LHCN-M2 (cell line): Measurements from ENCODE around the gene SULT1C3. TPM values are rescaled to one million over a fixed set of nuclear protein-coding genes. Genes with fewer than 3 reads are reported as not detected.

ENCODE experiments used
- DNase-seq: peaks from one replicate; pipeline ENCODE4 v3.0.0-alpha.2; 2012; ENCODE audit warnings: low read depth
- polyA plus RNA-seq: library from polyadenylated mRNA; unstranded; fragments of >200 nt; gene quantifications from one replicate; pipeline ENCODE4 v1.2.1, GENCODE V29; 2012; ENCODE audit warnings: missing spikeins
- total RNA-seq: library from RNA; depleted of rRNA; stranded (reverse); fragments of >200 nt; gene quantifications from 2 replicates; pipeline ENCODE4 v1.2.3, GENCODE V29; 2014; rRNA removed

SULT1C3 gene
- total RNA-seq, result not detected in 2 replicates
- not detected for polyA plus RNA-seq

GRCh38 chr2:108239786-108240185 is at the start of gene SULT1C3:
Gene SULT1C3 (plus strand): TSS chr2:108239968. CDS start chr2:108247195, 7,227 bp downstream.
- no peak for DNase-seq

DNA sequence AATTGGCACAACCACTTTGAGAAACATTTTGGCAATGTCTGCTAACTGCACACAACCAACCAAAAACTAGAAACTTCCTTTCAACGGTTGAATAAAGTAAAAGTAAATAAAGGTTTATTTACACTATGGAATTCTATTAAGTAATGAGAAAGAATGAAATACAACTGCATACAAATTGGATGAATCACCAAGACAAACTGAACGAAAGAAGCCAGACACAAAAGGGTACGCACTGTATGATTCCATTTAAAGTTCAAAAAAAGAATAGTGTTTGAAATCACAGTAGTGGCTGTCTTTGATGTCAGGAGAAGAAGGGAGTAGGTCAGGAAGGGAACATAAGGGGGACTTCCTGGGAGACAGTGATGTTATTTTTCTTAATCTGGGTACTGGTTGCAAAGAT is 46.5 kb upstream of the SULT1C3 start:
- peak; percentile 13 for DNase-seq

- DNase-seq, result no peak
Observed at GRCh38 chr2:108194409-108195132, 45.2 kb upstream of the SULT1C3 start.

DNA sequence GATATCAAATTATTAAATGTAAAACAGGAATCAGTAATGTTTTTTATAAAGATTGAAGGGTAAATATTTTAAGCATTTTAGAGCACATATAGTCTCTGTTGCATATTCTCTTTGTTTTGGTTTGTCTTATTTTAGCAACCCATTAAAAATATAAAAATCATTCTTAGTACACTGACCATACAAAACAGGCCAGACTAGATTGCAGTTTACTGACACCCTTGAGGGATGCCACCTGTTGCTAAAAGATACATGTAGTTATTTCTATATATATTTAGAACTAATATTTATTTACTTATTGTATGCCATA is 44.7 kb upstream of the SULT1C3 start:
- no peak for DNase-seq

DNA sequence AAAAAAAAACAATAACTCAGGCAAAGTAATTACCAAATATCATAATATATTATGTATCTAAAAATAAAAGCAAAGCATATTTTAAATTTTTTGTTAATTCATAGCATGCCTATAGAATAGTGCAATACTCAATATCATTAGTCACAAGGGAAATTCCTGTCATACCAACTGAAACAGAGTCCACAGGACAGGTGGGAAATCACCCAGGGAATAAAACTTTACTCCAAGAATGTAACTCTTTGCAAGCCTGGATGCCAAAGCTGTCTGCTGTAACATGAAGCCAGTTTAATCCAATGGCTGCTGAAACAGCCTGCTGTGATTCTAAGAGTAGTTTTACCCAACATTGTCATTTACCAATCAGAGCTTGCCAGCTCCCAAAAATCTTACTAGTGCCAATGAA is 40.0 kb upstream of the SULT1C3 start:
- DNase-seq, result peak; percentile 52

DNA sequence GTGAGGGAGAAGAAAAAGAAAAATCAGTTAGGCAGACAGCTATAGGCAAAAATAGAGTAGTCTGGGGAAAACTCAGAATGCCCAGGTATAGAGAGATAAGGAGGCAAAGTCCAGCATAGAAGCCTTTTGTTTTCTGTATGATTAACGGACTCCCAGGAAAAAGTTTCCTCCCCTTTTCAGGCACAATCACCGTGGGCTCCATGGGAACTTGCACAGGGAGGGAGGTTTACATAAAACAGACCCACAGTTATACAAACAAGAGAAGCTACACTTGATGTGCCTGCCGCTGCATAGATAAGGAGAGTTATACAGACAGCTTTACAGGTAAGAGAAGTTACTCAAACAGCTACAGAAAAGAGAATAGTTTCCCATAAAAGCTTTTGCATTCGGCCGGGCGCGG is 39.2 kb upstream of the SULT1C3 start:
- DNase-seq, result no peak

GRCh38 chr2:108212671-108213070 is 27.1 kb upstream of the SULT1C3 start:
- DNase-seq, result no peak

GRCh38 chr2:108215794-108216211 is 24.0 kb upstream of the SULT1C3 start:
- DNase-seq, result peak; percentile 67

- no peak for DNase-seq
Observed at GRCh38 chr2:108217211-108217610, 22.6 kb upstream of the SULT1C3 start.

DNA sequence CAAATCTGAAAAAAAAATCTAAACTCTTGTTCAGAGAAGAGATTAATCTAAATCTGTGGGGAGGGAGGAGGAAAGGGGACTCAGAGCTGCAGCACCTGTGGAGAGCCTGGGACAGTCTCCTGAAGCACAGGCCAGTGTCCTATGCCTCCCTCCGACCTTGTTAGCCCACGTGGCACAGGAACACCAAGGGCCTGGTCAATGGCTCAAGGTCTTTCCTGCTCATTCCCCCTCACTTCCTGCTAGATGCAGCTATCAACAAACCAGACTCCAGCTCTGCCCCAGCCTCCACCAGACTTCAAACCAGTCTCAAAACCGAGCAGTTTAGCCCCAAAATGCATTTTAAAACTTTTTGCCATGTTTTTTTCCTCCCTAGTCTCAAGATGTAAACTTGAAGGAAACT is 20.1 kb upstream of the SULT1C3 start:
- no peak for DNase-seq

- DNase-seq, result peak; percentile 77
Observed at GRCh38 chr2:108220191-108220590, 19.6 kb upstream of the SULT1C3 start.

GRCh38 chr2:108220942-108221541 is 18.7 kb upstream of the SULT1C3 start:
- DNase-seq, result no peak

- no peak for DNase-seq
Observed at GRCh38 chr2:108222261-108222660, 17.5 kb upstream of the SULT1C3 start.

DNA sequence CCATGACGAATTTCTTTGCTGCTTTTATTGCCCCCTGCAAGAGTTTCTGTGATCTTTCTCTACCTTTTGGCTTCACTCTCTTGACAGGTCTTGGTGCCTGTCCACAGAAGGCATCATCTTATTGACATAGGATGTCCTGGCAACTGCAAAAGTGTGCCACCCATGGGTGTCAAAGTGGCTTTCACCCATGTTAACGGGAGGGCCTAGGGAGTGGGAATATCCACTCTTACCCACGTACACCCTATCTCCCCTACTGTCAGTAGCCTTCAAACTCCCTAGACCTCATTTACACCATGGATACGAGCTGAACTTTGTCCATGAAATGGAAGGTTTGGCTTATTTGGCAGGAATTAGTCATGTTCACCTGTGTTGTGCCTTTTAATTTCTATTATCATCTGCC is 16.2 kb upstream of the SULT1C3 start:
- no peak for DNase-seq

- DNase-seq, result no peak
Observed at GRCh38 chr2:108224022-108224421, 15.7 kb upstream of the SULT1C3 start.

DNA sequence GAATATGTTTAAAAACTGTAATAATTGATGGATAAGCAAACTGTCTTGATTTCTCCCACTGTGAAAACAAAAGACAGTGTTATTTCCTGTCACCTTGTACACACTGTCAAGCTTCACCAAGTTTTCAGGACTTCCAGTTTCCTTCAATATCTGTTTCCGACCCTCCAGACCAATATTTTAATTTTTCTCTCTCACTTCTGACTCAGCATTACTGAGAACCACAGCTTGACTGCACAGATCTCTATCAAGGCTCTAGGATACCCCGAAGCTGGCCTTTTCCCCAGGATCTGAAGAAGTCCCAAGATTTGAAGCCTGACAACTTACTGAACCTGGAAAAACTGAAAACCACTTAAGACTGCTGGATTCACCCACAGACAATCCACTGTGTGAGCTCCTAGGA is 13.2 kb upstream of the SULT1C3 start:
- DNase-seq, result no peak

- no peak for DNase-seq
Observed at GRCh38 chr2:108228006-108228405, 11.8 kb upstream of the SULT1C3 start.

DNA sequence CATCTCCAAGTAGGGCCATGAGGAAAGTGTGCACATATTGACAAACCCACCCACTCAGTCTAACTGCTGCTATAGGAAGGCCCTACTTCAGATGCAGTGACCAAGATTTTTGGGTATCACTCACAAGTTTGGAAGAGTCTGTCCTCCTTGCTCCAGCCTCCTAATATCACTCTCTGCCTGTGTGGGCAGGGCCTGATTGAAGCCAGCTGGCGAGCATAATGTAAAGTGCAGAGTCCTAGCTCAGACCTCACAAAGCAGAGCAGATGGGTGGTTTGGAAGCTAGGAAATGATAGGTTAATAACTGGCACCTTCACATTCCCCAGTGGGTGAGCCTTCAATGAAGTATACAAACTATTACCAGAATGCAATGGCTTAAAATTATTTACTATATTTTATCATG is 11.2 kb upstream of the SULT1C3 start:
- no peak for DNase-seq

DNA sequence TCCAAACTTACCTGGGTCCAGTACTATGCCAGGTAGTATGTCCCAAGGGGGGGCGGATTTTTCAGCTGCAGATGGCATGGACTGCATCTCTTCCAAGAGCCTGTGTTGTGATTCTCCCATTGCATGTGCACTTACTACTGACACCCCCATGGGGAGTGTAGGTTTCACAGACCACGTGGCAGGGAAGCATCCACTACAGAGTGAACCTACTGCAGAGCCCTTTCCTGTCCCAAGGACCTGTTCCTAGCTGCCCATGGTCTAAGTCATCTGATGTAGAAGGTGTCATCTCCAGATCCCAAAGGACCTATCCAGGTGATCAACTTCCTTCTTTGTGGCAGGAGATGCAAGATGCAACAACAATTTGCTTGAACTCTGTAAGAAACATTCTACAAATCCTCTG is 9.9 kb upstream of the SULT1C3 start:
- no peak for DNase-seq

GRCh38 chr2:108235577-108235976 is 4.2 kb upstream of the SULT1C3 start:
- no peak for DNase-seq

DNA sequence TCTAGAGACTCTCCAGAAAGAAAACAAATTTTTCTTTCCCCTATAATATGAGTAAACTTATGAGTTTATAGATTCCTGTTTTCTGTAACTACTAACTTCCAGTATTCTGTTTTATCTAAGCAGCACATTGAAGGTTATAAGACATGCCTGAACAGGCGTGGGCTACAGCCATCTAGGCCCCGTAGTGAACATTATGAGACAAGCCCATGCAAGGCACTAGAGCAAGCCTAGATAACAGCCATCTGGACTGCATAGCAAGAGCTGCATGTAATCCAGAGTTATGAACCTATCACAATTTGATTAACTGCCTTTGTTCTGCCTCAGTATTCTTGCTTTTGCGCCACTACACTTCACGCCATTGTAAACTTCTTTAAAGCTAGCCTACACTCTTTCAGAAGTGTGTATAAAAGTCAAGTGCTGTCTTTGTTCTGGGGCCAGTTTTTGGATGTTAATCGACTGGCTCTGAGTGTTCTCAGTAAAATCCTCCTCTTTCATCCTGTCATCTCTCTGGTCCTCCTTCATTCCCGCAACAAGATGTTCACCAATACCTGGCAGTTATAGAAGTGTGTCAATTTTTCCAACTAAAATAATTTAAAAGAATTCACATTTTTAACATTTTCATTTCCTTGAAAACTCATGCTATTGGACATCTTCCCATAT is 3.0 kb upstream of the SULT1C3 start:
- no peak for DNase-seq

DNA sequence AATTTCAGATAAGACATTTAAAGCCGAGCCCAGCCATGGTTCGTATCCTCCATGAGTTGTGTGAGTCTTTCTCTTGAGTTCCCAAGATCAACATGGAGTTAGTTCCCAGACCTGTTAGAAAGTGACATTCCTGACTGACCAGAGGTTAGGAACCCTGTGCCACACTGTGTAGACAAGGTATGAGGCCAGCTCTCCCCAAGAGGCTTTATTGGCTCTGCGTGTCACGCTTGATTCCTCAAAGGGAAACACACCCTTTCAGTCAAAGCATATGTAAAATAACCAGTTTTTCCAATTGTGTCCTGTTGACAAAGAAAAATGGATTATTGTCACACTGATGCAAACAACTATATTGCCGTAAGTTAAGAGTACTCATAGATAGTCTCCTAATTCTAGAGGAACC is 1.2 kb downstream of the SULT1C3 start:
- no peak for DNase-seq

- no peak for DNase-seq
Observed at GRCh38 chr2:108243566-108243965, 3.8 kb downstream of the SULT1C3 start.
